Keratinocyte (primary cell): ENCODE results near the gene IGFBP3. TPM values are rescaled to one million over a fixed set of nuclear protein-coding genes. Genes with fewer than 3 reads are reported as not detected.

ENCODE experiments used
- DNase-seq: peaks from one replicate; pipeline ENCODE4 v3.0.0-alpha.2; 2011; ENCODE audit warnings: low read depth, missing footprints, low spot score
- FAIRE-seq: peaks from 2 replicates; lab custom pipeline; 2011; peaks lifted over from hg19 to GRCh38; lab: Jason Lieb, UNC
- H2AFZ ChIP-seq: 2 replicates; pipeline ENCODE4 v1.6.0; 2012; ENCODE audit warnings: low read length, control low read depth, inconsistent platforms; ENCODE audit not compliant: control insufficient read depth
- H3K27ac ChIP-seq: 2 replicates; pipeline ENCODE4 v1.5.1; 2011; ENCODE audit warnings: low read length; ENCODE audit not compliant: control insufficient read depth, insufficient read depth
- H3K27me3 ChIP-seq: 3 replicates; pipeline ENCODE4 v1.6.0; 2011; ENCODE audit warnings: low read length; ENCODE audit not compliant: control insufficient read depth, insufficient read depth; ENCODE audit errors: extremely low read depth
- H3K36me3 ChIP-seq, 2 experiments: 2 replicates in 1 of 2; 3 replicates in 1 of 2; pipeline ENCODE4 v1.5.1; 2011; ENCODE audit warnings: low read length in 2 of 2, mild to moderate bottlenecking in 1 of 2; ENCODE audit not compliant: control insufficient read depth in 2 of 2, insufficient read depth in 2 of 2; ENCODE audit errors: extremely low read depth in 1 of 2
- H3K4me1 ChIP-seq: 3 replicates; pipeline ENCODE4 v1.5.1; 2011; ENCODE audit warnings: low read length; ENCODE audit not compliant: control insufficient read depth, insufficient read depth; ENCODE audit errors: extremely low read depth
- H3K4me2 ChIP-seq: 3 replicates; pipeline ENCODE4 v1.6.0; 2011; ENCODE audit warnings: low read depth, low read length; ENCODE audit not compliant: control insufficient read depth, insufficient read depth; ENCODE audit errors: extremely low read depth
- H3K4me3 ChIP-seq, 3 experiments: fragments of 200-600 bp in 1 of 3; sonication (generic) in 1 of 3; 2 replicates in 2 of 3; 3 replicates in 1 of 3; pipeline ENCODE4 v1.5.1; 2011 to 2016; ENCODE audit warnings: low read length in 3 of 3, mild to moderate bottlenecking in 3 of 3, control low read depth in 2 of 3, inconsistent platforms in 1 of 3, low read depth in 1 of 3, mixed read lengths in 1 of 3, mixed run types in 1 of 3, moderate library complexity in 1 of 3; ENCODE audit not compliant: control insufficient read depth in 2 of 3, insufficient read depth in 2 of 3; ENCODE audit errors: extremely low read depth in 1 of 3
- H3K79me2 ChIP-seq: 2 replicates; pipeline ENCODE4 v1.6.0; 2012; ENCODE audit warnings: low read length; ENCODE audit not compliant: control insufficient read depth, insufficient read depth
- H3K9ac ChIP-seq: 3 replicates; pipeline ENCODE4 v1.6.0; 2011; ENCODE audit warnings: low read length; ENCODE audit not compliant: control insufficient read depth, insufficient read depth; ENCODE audit errors: extremely low read depth
- H3K9me1 ChIP-seq: 3 replicates; pipeline ENCODE4 v1.6.0; 2011; ENCODE audit warnings: low read length; ENCODE audit not compliant: control insufficient read depth, insufficient read depth; ENCODE audit errors: extremely low read depth
- H3K9me3 ChIP-seq: 2 replicates; pipeline ENCODE4 v1.5.1; 2012; ENCODE audit warnings: low read depth, low read length; ENCODE audit not compliant: control insufficient read depth
- H4K20me1 ChIP-seq: 3 replicates; pipeline ENCODE4 v1.6.0; 2011; ENCODE audit warnings: low read length; ENCODE audit not compliant: control insufficient read depth, insufficient read depth; ENCODE audit errors: extremely low read depth
- CTCF ChIP-seq, 3 experiments: IDR thresholded peaks in 1 of 3; conservative IDR thresholded peaks in 1 of 3; optimal IDR thresholded peaks in 1 of 3; 2 replicates in 2 of 3; 3 replicates in 1 of 3; pipeline versions ENCODE3 to v1.5.1; 2011; ENCODE audit warnings: low read length in 3 of 3, mild to moderate bottlenecking in 3 of 3, moderate library complexity in 2 of 3, control low read depth in 1 of 3, inconsistent platforms in 1 of 3; ENCODE audit not compliant: insufficient read depth in 2 of 3; ENCODE audit errors: extremely low read depth in 1 of 3
- EZH2 ChIP-seq: IDR thresholded peaks from one replicate; pipeline ENCODE4 v1.6.1; 2012; ENCODE audit warnings: inconsistent platforms, mild to moderate bottlenecking, low read length, moderate library complexity
- dilution Hi-C: fragments of 300-500 bp; cut with MboI; formaldehyde crosslinking; loops from one replicate; pipeline ENCODE4 v1.7.0; 2020; ENCODE audit warnings: low sequenced_read_pairs; ENCODE audit not compliant: extremely low pct_ligation_motif_present
- polyA plus RNA-seq, 5 experiments: library from polyadenylated mRNA; depleted of rRNA in 3 of 5; stranded (reverse) in 3 of 5; stranded (forward) in 1 of 5; unstranded in 1 of 5; fragments of >200 nt; gene quantifications; 1 replicate in 1 of 5; 2 replicates in 3 of 5; 3 replicates in 1 of 5; pipeline versions ENCODE4 v1.2.1 to v1.2.3, GENCODE V29; 2011 to 2012; ENCODE audit warnings: missing spikeins in 2 of 5, low read depth in 1 of 5, low replicate concordance in 1 of 5

The IGFBP3 gene
- polyA plus RNA-seq, 1 donor (not counting 4 experiments of a cell fraction or from before 2014, with no cell fraction given), result 14.0 TPM

DNA sequence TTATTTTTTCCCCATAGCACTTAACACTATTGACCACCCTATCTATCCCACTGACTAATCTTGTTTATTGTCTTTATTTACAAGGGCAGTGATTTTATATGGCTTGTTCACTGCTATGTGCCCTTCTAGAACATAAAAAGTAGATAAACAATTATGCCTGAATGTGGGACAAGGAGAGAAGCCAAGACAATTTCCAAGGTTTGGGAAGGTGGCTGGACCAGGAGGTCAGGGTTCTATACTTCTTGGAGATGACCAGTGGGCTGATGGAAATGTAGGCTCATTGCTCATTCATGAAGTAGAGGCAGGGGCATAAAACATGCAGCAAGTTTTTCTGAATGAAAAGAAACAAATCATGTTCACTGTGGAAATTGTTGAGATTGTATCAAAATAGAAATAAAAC, 11.5 kb downstream of the IGFBP3 start:
- no peak for DNase-seq
- Histone ChIP-seq H2AFZ (no peak overlapping the region), H3K9ac (no peak overlapping the region), H3K4me2 (no peak overlapping the region), H3K27ac (no peak overlapping the region), H3K4me3 (no peak overlapping the region), H3K36me3 (no peaks in the 10 kb centered on the region), H3K79me2 (no peaks in the 10 kb centered on the region), H4K20me1 (no peaks in the 10 kb centered on the region), H3K9me1 (no peaks in the 10 kb centered on the region), H3K27me3 (no peaks in the 10 kb centered on the region), H3K4me1 (no peaks in the 10 kb centered on the region), H3K9me3 (no peaks in the 10 kb centered on the region)
- FAIRE-seq, result no peak
- TF ChIP-seq CTCF (optimal IDR thresholded peaks at IDR 0.05 in 1 of 3, IDR thresholded peaks at IDR 0.05 in 1 of 3, conservative IDR thresholded peaks at IDR 0.05 in 1 of 3; ENCODE audit: extremely low read depth in 1 of 3, insufficient read depth in 2 of 3, low read length in 3 of 3) (no peak), EZH2 (no peak)
- dilution Hi-C loops, result no loop called here

GRCh38 chr7:45902820-45903219, 18.3 kb downstream of the IGFBP3 start:
- dilution Hi-C loops, result no loop called here
- Histone ChIP-seq H3K27ac (no peak overlapping the region), H3K4me3 (no peak overlapping the region), H3K4me2 (no peak overlapping the region), H3K36me3 (no peaks in the 10 kb centered on the region), H3K4me1 (no peaks in the 10 kb centered on the region), H3K79me2 (no peaks in the 10 kb centered on the region), H4K20me1 (no peaks in the 10 kb centered on the region), H3K27me3 (peaks cover 4% of the 10 kb centered on the region), H3K9me3 (no peaks in the 10 kb centered on the region), H3K9ac (no peak overlapping the region), H2AFZ (no peak overlapping the region), H3K9me1 (no peaks in the 10 kb centered on the region)
- FAIRE-seq (no peak), DNase-seq (no peak)
- TF ChIP-seq EZH2 (no peak), CTCF (optimal IDR thresholded peaks at IDR 0.05 in 1 of 3, IDR thresholded peaks at IDR 0.05 in 1 of 3, conservative IDR thresholded peaks at IDR 0.05 in 1 of 3; ENCODE audit: extremely low read depth in 1 of 3, insufficient read depth in 2 of 3, low read length in 3 of 3) (peak in 1 of 3 experiments; percentile 12)
